ENCODE results near the gene DNAJC15.

Gene DNAJC15

GRCh38 chr13:43158516-43158915, 135.1 kb downstream of the DNAJC15 start:
- no peak for DNase-seq (ENCODE audit: low read depth)
- TF ChIP-seq, protein P1, sequence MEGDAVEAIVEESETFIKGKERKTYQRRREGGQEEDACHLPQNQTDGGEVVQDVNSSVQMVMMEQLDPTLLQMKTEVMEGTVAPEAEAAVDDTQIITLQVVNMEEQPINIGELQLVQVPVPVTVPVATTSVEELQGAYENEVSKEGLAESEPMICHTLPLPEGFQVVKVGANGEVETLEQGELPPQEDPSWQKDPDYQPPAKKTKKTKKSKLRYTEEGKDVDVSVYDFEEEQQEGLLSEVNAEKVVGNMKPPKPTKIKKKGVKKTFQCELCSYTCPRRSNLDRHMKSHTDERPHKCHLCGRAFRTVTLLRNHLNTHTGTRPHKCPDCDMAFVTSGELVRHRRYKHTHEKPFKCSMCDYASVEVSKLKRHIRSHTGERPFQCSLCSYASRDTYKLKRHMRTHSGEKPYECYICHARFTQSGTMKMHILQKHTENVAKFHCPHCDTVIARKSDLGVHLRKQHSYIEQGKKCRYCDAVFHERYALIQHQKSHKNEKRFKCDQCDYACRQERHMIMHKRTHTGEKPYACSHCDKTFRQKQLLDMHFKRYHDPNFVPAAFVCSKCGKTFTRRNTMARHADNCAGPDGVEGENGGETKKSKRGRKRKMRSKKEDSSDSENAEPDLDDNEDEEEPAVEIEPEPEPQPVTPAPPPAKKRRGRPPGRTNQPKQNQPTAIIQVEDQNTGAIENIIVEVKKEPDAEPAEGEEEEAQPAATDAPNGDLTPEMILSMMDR (IDR thresholded peaks at IDR 0.05; ENCODE audit: insufficient read depth, low read depth, low read length, missing control alignments), result no peak
- no peak overlapping the region for H3K4me3 ChIP-seq (ENCODE audit: low read depth, low read length)

DNA sequence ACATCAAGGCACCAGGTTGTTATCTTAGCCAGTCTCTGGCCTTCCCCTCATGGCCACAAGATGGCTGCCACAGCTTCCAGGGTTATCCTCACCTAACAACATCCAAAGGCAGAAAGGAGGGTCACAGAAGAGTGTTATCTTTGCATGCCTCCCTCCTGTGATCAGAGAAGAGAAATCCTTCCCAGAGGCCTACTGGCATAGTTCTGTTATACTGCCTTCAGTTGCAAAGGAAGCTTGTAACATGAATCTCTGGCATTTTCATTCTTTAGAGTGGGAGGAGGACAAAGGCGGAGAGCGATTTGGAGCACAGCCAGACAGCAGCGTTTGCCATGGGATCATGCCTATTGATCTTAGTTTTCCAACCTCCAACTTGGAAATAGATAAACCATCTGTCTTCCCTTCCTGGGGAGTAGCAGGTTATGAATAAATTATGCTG, 135.7 kb downstream of the DNAJC15 start:
- no peak for DNase-seq (ENCODE audit: low read depth)

More for the DNA sequence above, 135.7 kb downstream of the DNAJC15 start:
- no peak overlapping the region for H3K4me3 ChIP-seq (ENCODE audit: low read depth, low read length)
- TF ChIP-seq, protein P1 (IDR thresholded peaks at IDR 0.05; ENCODE audit: insufficient read depth, low read depth, low read length, missing control alignments), result no peak
